ENCODE data around the gene AP1G1. TPM values are rescaled to one million over a fixed set of nuclear protein-coding genes. Genes with fewer than 3 reads are reported as not detected.

Gene AP1G1
- polyA plus RNA-seq, 1 experiment: 90.6 TPM

GRCh38 chr16:71852561-71852960 lies 43.9 kb upstream of the AP1G1 start:
- no peaks in the 10 kb centered on the region for H3K27me3 ChIP-seq (ENCODE audit: control insufficient read depth, insufficient read depth, low read length)
- no peak for DNase-seq (ENCODE audit: low read depth, low spot score)
- ChIA-PET CTCF (interaction anchor here (4.5 kb wide), 1 partner anchor 30 kb away, joined by 15 read pairs; the partner anchor contains the start of gene ZNF821), POLR2A (no interaction called here)
- no peaks in the 10 kb centered on the region for H3K9me3 ChIP-seq (ENCODE audit: control insufficient read depth, insufficient read depth, low read length)
- H3K4me3 ChIP-seq (ENCODE audit: low read depth, low read length): no peak overlapping the region
- no peak overlapping the region for H3K27ac ChIP-seq (ENCODE audit: low read depth, low read length)
- TF ChIP-seq, protein P1, sequence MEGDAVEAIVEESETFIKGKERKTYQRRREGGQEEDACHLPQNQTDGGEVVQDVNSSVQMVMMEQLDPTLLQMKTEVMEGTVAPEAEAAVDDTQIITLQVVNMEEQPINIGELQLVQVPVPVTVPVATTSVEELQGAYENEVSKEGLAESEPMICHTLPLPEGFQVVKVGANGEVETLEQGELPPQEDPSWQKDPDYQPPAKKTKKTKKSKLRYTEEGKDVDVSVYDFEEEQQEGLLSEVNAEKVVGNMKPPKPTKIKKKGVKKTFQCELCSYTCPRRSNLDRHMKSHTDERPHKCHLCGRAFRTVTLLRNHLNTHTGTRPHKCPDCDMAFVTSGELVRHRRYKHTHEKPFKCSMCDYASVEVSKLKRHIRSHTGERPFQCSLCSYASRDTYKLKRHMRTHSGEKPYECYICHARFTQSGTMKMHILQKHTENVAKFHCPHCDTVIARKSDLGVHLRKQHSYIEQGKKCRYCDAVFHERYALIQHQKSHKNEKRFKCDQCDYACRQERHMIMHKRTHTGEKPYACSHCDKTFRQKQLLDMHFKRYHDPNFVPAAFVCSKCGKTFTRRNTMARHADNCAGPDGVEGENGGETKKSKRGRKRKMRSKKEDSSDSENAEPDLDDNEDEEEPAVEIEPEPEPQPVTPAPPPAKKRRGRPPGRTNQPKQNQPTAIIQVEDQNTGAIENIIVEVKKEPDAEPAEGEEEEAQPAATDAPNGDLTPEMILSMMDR (IDR thresholded peaks at IDR 0.05; ENCODE audit: low read depth, low read length): no peak

GRCh38 chr16:71852158-71852557 lies 43.5 kb upstream of the AP1G1 start:
- Histone ChIP-seq H3K4me3 (ENCODE audit: low read depth, low read length) (no peak overlapping the region), H3K27ac (ENCODE audit: low read depth, low read length) (no peak overlapping the region), H3K27me3 (ENCODE audit: control insufficient read depth, insufficient read depth, low read length) (no peaks in the 10 kb centered on the region), H3K9me3 (ENCODE audit: control insufficient read depth, insufficient read depth, low read length) (no peaks in the 10 kb centered on the region)
- ChIA-PET CTCF (interaction anchor here (4.5 kb wide), 1 partner anchor 31 kb away, joined by 15 read pairs; the partner anchor contains the start of gene ZNF821), POLR2A (no interaction called here)
- TF ChIP-seq, protein P1 (IDR thresholded peaks at IDR 0.05; ENCODE audit: low read depth, low read length): no peak
- DNase-seq (ENCODE audit: low read depth, low spot score): no peak

GRCh38 chr16:71851746-71852145 lies 43.1 kb upstream of the AP1G1 start:
- DNase-seq (ENCODE audit: low read depth, low spot score): no peak
- no peak overlapping the region for H3K27ac ChIP-seq (ENCODE audit: low read depth, low read length)
- no peaks in the 10 kb centered on the region for H3K9me3 ChIP-seq (ENCODE audit: control insufficient read depth, insufficient read depth, low read length)
- H3K27me3 ChIP-seq (ENCODE audit: control insufficient read depth, insufficient read depth, low read length): no peaks in the 10 kb centered on the region
- H3K4me3 ChIP-seq (ENCODE audit: low read depth, low read length): no peak overlapping the region
- TF ChIP-seq, protein P1 (IDR thresholded peaks at IDR 0.05; ENCODE audit: low read depth, low read length): no peak
- ChIA-PET POLR2A (no interaction called here), CTCF (interaction anchor here (4.5 kb wide), 1 partner anchor 31 kb away, joined by 15 read pairs; the partner anchor contains the start of gene ZNF821)

GRCh38 chr16:71848622-71849021 lies 40.0 kb upstream of the AP1G1 start:
- CTCF ChIA-PET: no interaction called here
- POLR2A ChIA-PET: no interaction called here
- no peaks in the 10 kb centered on the region; the same call in 1 of the 2 replicates for H3K9me3 ChIP-seq (ENCODE audit: control insufficient read depth, insufficient read depth, low read length)
- TF ChIP-seq, protein P1 (IDR thresholded peaks at IDR 0.05; ENCODE audit: low read depth, low read length): no peak
- H3K27me3 ChIP-seq (ENCODE audit: control insufficient read depth, insufficient read depth, low read length): no peaks in the 10 kb centered on the region
- no peak overlapping the region for H3K4me3 ChIP-seq (ENCODE audit: low read depth, low read length)
- no peak overlapping the region for H3K27ac ChIP-seq (ENCODE audit: low read depth, low read length)
- DNase-seq (ENCODE audit: low read depth, low spot score): no peak

DNA sequence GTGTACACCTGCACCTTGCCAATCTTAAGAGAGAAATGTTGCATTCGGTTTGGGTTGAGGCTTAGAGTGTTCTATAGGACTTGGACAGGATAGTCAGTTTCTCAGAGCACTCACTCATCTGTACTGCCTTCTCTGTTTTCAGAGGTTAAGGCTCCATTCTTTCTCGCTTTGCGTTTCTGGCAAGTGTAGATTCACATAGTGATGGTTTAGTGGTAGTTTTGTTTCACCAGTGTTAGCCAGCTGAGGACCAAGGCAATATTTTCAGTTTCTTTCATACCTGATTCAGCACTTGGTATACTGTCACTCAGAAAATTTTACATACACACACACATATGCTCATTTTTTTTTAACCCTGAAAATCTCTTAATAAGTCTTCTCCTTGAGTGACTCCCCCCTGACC lies 38.5 kb upstream of the AP1G1 start:
- Histone ChIP-seq H3K27ac (ENCODE audit: low read depth, low read length) (no peak overlapping the region), H3K27me3 (ENCODE audit: control insufficient read depth, insufficient read depth, low read length) (no peaks in the 10 kb centered on the region), H3K9me3 (ENCODE audit: control insufficient read depth, insufficient read depth, low read length) (no peaks in the 10 kb centered on the region; the same call in 1 of the 2 replicates), H3K4me3 (ENCODE audit: low read depth, low read length) (peak overlapping the region; percentile 97)
- no peak for DNase-seq (ENCODE audit: low read depth, low spot score)
- CTCF ChIA-PET: interaction anchor here (1.1 to 1.7 kb wide), 2 partner anchors 36 to 115 kb away, joined by 4 to 6 read pairs; no protein-coding TSS in a partner anchor
- TF ChIP-seq, protein P1 (IDR thresholded peaks at IDR 0.05; ENCODE audit: low read depth, low read length): no peak
- POLR2A ChIA-PET: no interaction called here
